NT2/D1 (cell line): ENCODE results near the gene AK1.
A peak's percentile ranks its signal among the peaks of the same experiment; 100 is the strongest.

Source experiments
- DNase-seq: peaks from one replicate; pipeline ENCODE4 v3.0.0-alpha.2; 2011; ENCODE audit warnings: low read depth, low spot score
- H3K27me3 ChIP-seq: 2 replicates; pipeline ENCODE4 v1.6.0; 2011; ENCODE audit warnings: mild to moderate bottlenecking; ENCODE audit not compliant: insufficient read length, insufficient read depth
- H3K36me3 ChIP-seq: 2 replicates; pipeline ENCODE4 v1.6.1; 2011; ENCODE audit warnings: mild to moderate bottlenecking, low read length, mixed read lengths; ENCODE audit not compliant: insufficient read depth, insufficient read length
- H3K4me1 ChIP-seq: 2 replicates; pipeline ENCODE4 v1.5.1; 2011; ENCODE audit not compliant: insufficient read depth, insufficient read length
- H3K4me3 ChIP-seq: 2 replicates; pipeline ENCODE4 v1.5.1; 2011; ENCODE audit warnings: low read depth; ENCODE audit not compliant: insufficient read length
- H3K9ac ChIP-seq: 2 replicates; pipeline ENCODE4 v1.6.0; 2011; ENCODE audit warnings: low read depth; ENCODE audit not compliant: insufficient read length
- H3K9me3 ChIP-seq: 2 replicates; pipeline ENCODE4 v1.5.1; 2011; ENCODE audit warnings: mild to moderate bottlenecking, low read length; ENCODE audit not compliant: insufficient read depth
- SUZ12 ChIP-seq: IDR thresholded peaks from 2 replicates; pipeline ENCODE4 v1.6.1; 2011; ENCODE audit not compliant: insufficient read length, insufficient read depth; ENCODE audit errors: extremely low read depth
- YY1 ChIP-seq: IDR thresholded peaks from 2 replicates; pipeline ENCODE4 v1.6.1; 2011; ENCODE audit not compliant: insufficient read length, insufficient read depth
- ZNF274 ChIP-seq: IDR thresholded peaks from 2 replicates; pipeline ENCODE4 v1.6.1; 2011; ENCODE audit warnings: mild to moderate bottlenecking, low read depth, low read length

The AK1 gene

DNA sequence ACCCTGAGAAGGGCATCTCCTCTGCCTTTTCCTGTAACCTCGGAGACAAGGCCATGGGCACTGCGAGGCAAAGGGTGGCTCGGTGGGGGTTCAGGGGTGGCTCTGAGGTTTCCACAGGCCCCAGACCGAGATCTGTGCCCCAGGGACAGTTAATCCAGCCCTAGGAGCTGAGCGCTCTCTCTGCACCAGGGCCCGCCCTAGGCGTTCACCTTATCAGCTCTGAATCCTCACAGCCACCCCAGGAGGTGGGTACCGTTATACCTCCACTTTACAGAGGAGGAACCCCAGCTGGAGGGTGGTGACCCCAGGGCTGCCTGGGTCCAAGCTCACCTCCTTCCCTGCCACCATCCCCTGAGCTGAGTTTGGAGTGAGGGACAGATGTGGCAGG is 20.8 kb downstream of the AK1 start:
- Histone ChIP-seq H3K4me1 (peaks cover 10% of the 10 kb centered on the region), H3K36me3 (no peaks in the 10 kb centered on the region), H3K9me3 (no peaks in the 10 kb centered on the region), H3K9ac (peak overlapping the region; percentile 9), H3K4me3 (no peak overlapping the region), H3K27me3 (no peaks in the 10 kb centered on the region)
- TF ChIP-seq YY1 (no peak), SUZ12 (no peak), ZNF274 (no peak)
- DNase-seq = no peak

DNA sequence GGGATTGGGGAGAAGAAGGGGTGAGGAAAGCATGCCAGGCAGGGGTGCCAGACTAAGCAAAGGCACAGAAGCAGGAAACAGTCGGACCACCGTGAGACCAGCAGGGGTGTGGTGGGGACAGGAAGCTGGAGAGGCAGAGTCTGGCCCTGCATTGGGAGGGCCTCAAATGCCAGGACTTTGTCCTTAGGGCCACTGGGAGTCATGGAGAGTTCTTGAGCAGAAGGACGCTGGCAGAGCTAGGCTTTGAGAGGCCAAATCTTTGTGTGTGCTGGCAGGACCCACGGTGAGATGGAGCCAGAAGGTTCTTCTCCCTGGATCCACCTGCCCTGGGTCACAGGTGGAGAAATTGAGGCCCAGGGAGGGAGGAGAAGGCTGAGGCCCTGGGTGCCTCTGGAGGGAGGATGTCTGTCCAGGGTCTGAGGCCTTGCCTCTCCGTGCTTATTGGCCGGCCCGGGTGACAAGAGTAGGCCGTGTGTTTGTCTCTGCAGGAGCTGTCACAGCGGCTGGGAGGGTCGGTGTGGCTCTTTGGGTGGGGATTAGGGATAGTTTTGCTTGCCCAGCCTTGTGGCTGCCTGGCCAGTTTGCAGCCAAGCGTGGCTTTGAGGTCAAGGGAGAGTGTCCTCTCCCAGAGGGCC is 21.3 kb downstream of the AK1 start:
- no peaks in the 10 kb centered on the region for H3K9me3 ChIP-seq
- no peaks in the 10 kb centered on the region for H3K36me3 ChIP-seq
- no peak for DNase-seq
- no peak overlapping the region for H3K4me3 ChIP-seq
- H3K4me1 ChIP-seq = peaks cover 10% of the 10 kb centered on the region
- H3K9ac ChIP-seq = no peak overlapping the region
- no peaks in the 10 kb centered on the region for H3K27me3 ChIP-seq
- TF ChIP-seq YY1 = no peak
- no peak for TF ChIP-seq ZNF274
- TF ChIP-seq SUZ12 = no peak

DNA sequence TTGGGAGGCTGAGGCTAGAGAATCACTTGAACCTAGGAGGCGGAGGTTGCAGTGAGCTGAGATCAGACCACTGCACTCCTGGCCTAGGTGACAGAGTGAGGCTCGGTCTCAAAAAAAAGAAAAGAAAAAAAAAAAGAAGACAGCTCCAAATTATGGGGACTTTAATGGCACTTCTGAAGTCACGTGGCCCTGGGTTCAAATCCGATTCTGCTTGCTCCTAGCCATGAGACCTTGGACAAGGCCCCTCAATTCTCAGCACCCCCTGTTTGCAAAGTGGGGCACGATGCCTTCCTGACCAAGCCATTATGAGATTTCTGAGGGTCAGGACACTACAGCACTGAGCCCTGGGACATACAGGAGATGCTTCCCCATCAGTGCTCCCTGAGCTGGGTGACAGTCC is 22.0 kb downstream of the AK1 start:
- TF ChIP-seq YY1 = no peak
- no peak for TF ChIP-seq ZNF274
- no peak for TF ChIP-seq SUZ12
- DNase-seq = no peak
- no peaks in the 10 kb centered on the region for H3K36me3 ChIP-seq
- H3K4me3 ChIP-seq = no peak overlapping the region
- no peaks in the 10 kb centered on the region for H3K27me3 ChIP-seq
- H3K4me1 ChIP-seq = peaks cover 10% of the 10 kb centered on the region
- H3K9ac ChIP-seq = no peak overlapping the region
- no peaks in the 10 kb centered on the region for H3K9me3 ChIP-seq

DNA sequence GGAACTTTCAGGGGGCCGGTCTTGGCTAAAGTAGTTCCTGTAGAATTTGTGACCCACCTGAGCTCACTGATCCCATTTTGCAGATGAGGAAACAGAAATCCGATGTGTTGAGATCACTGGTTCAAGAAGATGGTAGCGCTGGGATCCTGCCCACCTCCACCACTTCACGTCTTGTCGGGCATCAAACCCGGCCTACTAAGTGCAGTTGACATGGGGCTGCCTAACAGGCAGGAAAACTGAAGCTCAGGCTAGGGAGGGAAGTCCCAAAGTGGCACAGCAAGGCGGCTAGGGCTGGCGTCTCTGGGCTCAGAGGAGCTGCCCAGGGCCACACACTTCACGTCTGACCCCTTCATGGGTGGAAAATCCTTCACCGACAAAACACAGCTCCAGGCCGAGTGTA is 22.5 kb downstream of the AK1 start:
- no peak for DNase-seq
- Histone ChIP-seq H3K4me3 (no peak overlapping the region), H3K9me3 (peaks cover under 1% of the 10 kb centered on the region; the same call in 1 of the 2 replicates), H3K27me3 (no peaks in the 10 kb centered on the region), H3K4me1 (peaks cover 10% of the 10 kb centered on the region), H3K36me3 (no peaks in the 10 kb centered on the region), H3K9ac (no peak overlapping the region)
- TF ChIP-seq SUZ12 (no peak), YY1 (no peak), ZNF274 (no peak)

DNA sequence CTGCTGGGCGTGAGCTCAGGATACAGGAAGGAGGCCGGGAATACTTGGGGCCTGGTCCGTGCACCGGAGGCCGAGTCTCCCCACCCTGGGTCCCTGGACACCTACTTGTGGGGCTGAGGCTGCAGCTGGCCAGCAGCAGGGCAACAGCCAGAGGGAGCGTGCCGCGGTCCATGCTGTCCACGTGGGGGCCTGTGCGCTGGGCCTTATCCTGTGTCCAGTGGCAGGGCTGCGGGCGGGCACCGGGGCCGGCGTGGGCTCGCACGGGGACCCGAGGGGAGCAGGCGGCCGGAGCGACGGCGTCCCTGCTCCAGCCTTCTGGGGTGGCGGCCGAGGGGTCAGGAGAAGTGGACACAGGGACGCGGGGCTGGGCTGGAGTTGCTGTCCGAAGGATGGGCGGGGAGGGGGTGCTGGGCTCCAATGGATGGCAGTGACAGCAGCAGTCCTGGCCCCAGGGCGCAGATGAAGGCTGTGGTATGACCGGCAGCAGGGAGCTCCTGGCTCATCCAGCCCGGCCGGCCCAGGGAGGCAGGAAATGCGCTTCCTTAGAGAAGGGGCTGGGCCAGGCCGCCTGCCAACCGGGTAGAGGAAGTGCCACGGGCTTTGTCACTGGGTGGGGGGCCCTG is 23.2 kb downstream of the AK1 start, which contains the start of gene ENG:
Gene ENG (minus strand): TSS at position 475 of the 623 bp plus-strand sequence. CDS start 303 bp downstream, at position 172.
- Histone ChIP-seq H3K9ac (peak within 1 kb of the TSS; percentile 68), H3K4me1 (peaks cover 10% of the 10 kb centered on the region), H3K27me3 (no peaks in the 10 kb centered on the region), H3K36me3 (no peaks in the 10 kb centered on the region), H3K9me3 (peaks cover 8% of the 10 kb centered on the region; the same call in 1 of the 2 replicates), H3K4me3 (peak within 1 kb of the TSS; percentile 2)
- TF ChIP-seq SUZ12 = no peak
- TF ChIP-seq YY1 = no peak
- TF ChIP-seq ZNF274 = no peak
- no peak for DNase-seq

DNA sequence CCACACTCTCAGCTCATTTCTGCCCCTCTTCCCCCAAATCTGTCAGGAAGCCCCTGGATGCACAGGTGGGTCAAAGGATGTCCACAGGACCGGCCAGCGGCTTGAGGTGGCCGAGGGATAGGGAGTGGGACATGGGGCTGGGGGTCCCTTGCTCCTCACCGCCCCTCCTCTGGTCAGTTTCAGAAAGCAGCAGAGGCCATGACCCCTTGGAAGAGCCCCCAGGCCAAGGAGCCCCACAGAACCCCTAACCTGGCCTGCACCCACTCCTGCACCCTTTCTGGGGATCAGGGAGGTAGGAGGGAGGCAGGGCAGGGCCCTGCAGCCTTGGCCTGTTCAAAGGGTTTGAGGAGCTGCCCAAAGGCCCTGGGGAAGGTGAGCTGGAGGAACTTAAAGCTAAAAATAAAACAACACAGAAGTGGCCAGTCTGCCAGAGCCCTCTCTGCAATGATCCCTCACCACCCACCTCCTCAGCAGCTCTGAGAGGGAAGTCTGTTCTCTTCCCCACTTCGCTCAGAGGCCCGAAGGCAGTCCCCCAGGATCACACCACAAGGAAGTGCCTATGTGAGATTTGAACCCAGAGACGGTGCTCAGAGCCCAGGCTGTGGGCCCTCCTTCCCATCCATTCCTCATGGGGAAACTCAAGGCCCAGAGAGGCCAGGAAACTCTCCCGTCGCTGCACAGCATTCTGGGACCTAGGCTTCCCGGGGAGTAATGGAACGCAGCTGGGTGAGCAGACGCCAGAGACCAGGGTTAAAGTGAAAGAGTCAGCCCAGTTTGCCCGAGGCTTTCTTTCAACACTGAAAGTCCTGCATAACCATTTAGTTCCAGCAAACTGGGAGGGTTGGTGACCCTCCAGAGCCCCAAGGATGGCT is 23.9 kb downstream of the AK1 start:
- Histone ChIP-seq H3K27me3 (no peaks in the 10 kb centered on the region), H3K36me3 (no peaks in the 10 kb centered on the region), H3K4me3 (peak overlapping the region; percentile 2), H3K4me1 (peaks cover 10% of the 10 kb centered on the region), H3K9me3 (peaks cover 15% of the 10 kb centered on the region; the same call in 1 of the 2 replicates), H3K9ac (peak overlapping the region; percentile 68)
- TF ChIP-seq SUZ12 (no peak), YY1 (no peak), ZNF274 (no peak)
- no peak for DNase-seq
